BJ (cell line): ENCODE measurements around the gene PHACTR3. TPM values are rescaled to one million over a fixed set of nuclear protein-coding genes. Genes with fewer than 3 reads are reported as not detected.

ENCODE experiments used
- CTCF ChIA-PET: fragments of 350-600 bp; formaldehyde crosslinking; extraction: SDS; loops from one replicate; lab custom pipeline; 2021; ENCODE audit warnings: antibody characterized with exemption, inconsistent platforms; lab: Yijun Ruan, JAX
- POLR2A ChIA-PET: fragments of 300-600 bp; sonication (Branson Sonifier 250); formaldehyde crosslinking; extraction: SDS; loops from one replicate; lab custom pipeline; 2021; ENCODE audit warnings: antibody characterized with exemption; lab: Charles Lee
- DNase-seq: peaks from one replicate; pipeline ENCODE4 v3.0.0-alpha.2; 2011; ENCODE audit warnings: low read depth
- H3K27me3 ChIP-seq: 2 replicates; pipeline ENCODE4 v1.6.0; 2011; ENCODE audit warnings: low read length; ENCODE audit not compliant: control insufficient read depth, insufficient read depth
- H3K36me3 ChIP-seq: 2 replicates; pipeline ENCODE4 v1.5.1; 2011; ENCODE audit warnings: low read length; ENCODE audit not compliant: control insufficient read depth, insufficient read depth
- H3K4me3 ChIP-seq: 2 replicates; pipeline ENCODE4 v1.5.1; 2011; ENCODE audit warnings: low read depth, mild to moderate bottlenecking, control low read depth, low read length
- CTCF ChIP-seq: IDR thresholded peaks from 2 replicates; pipeline ENCODE4 v1.5.1; 2011; ENCODE audit warnings: low read depth, mild to moderate bottlenecking, control low read depth, inconsistent platforms, low read length, moderate library complexity; ENCODE audit not compliant: insufficient read depth
- polyA plus RNA-seq: library from polyadenylated mRNA; depleted of rRNA; stranded (reverse); fragments of >200 nt; gene quantifications from 2 replicates; pipeline ENCODE4 v1.2.3, GENCODE V29; 2011

Gene PHACTR3
- polyA plus RNA-seq, 1 experiment: not detected

GRCh38 chr20:59836767-59837166, 232.4 kb downstream of the PHACTR3 start:
- Histone ChIP-seq H3K27me3 (peaks cover 2% of the 10 kb centered on the region), H3K4me3 (no peak overlapping the region), H3K36me3 (no peaks in the 10 kb centered on the region)
- ChIA-PET POLR2A (no interaction called here), CTCF (interaction anchor here (0.8 to 8.4 kb wide), 3 partner anchors 13 to 53 kb away, joined by 4 to 79 read pairs (median 6); no protein-coding TSS in a partner anchor)
- no peak for TF ChIP-seq CTCF
- DNase-seq: no peak

- POLR2A ChIA-PET: no interaction called here
- peaks cover 2% of the 10 kb centered on the region for H3K27me3 ChIP-seq
These were observed 233.5 kb downstream of the PHACTR3 start for GRCh38 chr20:59837623-59838394.

GRCh38 chr20:59839400-59839799, 235.1 kb downstream of the PHACTR3 start:
- ChIA-PET POLR2A (no interaction called here), CTCF (interaction anchor here (2.4 to 8.4 kb wide), 2 partner anchors 11 to 56 kb away, joined by 12 to 79 read pairs; no protein-coding TSS in a partner anchor)
- DNase-seq: no peak
- Histone ChIP-seq H3K4me3 (no peak overlapping the region), H3K27me3 (peaks cover 2% of the 10 kb centered on the region), H3K36me3 (no peaks in the 10 kb centered on the region)
- no peak for TF ChIP-seq CTCF

More at GRCh38 chr20:59837623-59838394, 233.5 kb downstream of the PHACTR3 start:
- Histone ChIP-seq H3K36me3 (no peaks in the 10 kb centered on the region), H3K4me3 (no peak overlapping the region)
- TF ChIP-seq CTCF: no peak
- no peak for DNase-seq
- CTCF ChIA-PET: interaction anchor here (1.1 to 8.4 kb wide), 3 partner anchors 9 to 100 kb away, joined by 3 to 79 read pairs (median 5); no protein-coding TSS in a partner anchor

- no peak overlapping the region for H3K4me3 ChIP-seq
- no peaks in the 10 kb centered on the region for H3K36me3 ChIP-seq
- POLR2A ChIA-PET: no interaction called here
- no peak for TF ChIP-seq CTCF
- CTCF ChIA-PET: no interaction called here
- no peak for DNase-seq
- no peaks in the 10 kb centered on the region for H3K27me3 ChIP-seq
These were observed 241.1 kb downstream of the PHACTR3 start for GRCh38 chr20:59845472-59845871.

- H3K27me3 ChIP-seq: no peaks in the 10 kb centered on the region
- no peak for DNase-seq
- ChIA-PET POLR2A (no interaction called here), CTCF (interaction anchor here (0.6 to 5.3 kb wide), 6 partner anchors 10 to 277 kb away, joined by 3 to 79 read pairs (median 4); no protein-coding TSS in a partner anchor)
- H3K36me3 ChIP-seq: no peaks in the 10 kb centered on the region
- no peak for TF ChIP-seq CTCF
- no peak overlapping the region for H3K4me3 ChIP-seq
These were observed 243.8 kb downstream of the PHACTR3 start for GRCh38 chr20:59848182-59848581.
